Large intestine (tissue), 3 donors: ENCODE measurements around the gene ARMC2. TPM values are rescaled to one million over a fixed set of nuclear protein-coding genes. Genes with fewer than 3 reads are reported as not detected.

Experiments used
- DNase-seq, 2 donors: peaks; one replicate each; pipeline versions ENCODE4 v3.0.0 to v3.0.0-alpha.2; 2013
- H3K27ac ChIP-seq: one replicate; pipeline ENCODE4 v1.5.1; 2013; ENCODE audit warnings: low read length
- H3K27me3 ChIP-seq: 2 replicates; pipeline ENCODE4 v1.6.1; 2013; ENCODE audit warnings: low read length; ENCODE audit not compliant: control insufficient read depth, insufficient read depth
- H3K36me3 ChIP-seq: 2 replicates; pipeline ENCODE4 v1.6.1; 2013; ENCODE audit warnings: low read length; ENCODE audit not compliant: control insufficient read depth, insufficient read depth
- H3K4me1 ChIP-seq: one replicate; pipeline ENCODE4 v1.6.1; 2013; ENCODE audit warnings: low read length; ENCODE audit not compliant: control insufficient read depth, insufficient read depth
- H3K4me3 ChIP-seq: one replicate; pipeline ENCODE4 v1.5.1; 2013; ENCODE audit warnings: low read length
- H3K9me3 ChIP-seq: one replicate; pipeline ENCODE4 v1.6.1; 2013; ENCODE audit warnings: mild to moderate bottlenecking, low read depth, low read length, moderate library complexity; ENCODE audit not compliant: control insufficient read depth
- WGBS: methylation state at CpG from one replicate; pipeline ENCODE4 v1.1.5; 2013; ENCODE audit warnings: low lambda C conversion rate; ENCODE audit not compliant: insufficient coverage; 5-methylcytosine and 5-hydroxymethylcytosine counted together
- polyA plus RNA-seq: library from polyadenylated mRNA; unstranded; fragments of 120-200 nt; gene quantifications from one replicate; pipeline ENCODE4 v1.2.1, GENCODE V29; 2013

The ARMC2 gene
- polyA plus RNA-seq, 1 donor: 4.7 TPM

GRCh38 chr6:108940741-108941140, 92.5 kb downstream of the ARMC2 start:
- no peak overlapping the region for H3K4me3 ChIP-seq
- H3K36me3 ChIP-seq: no peaks in the 10 kb centered on the region
- no peaks in the 10 kb centered on the region for H3K9me3 ChIP-seq
- H3K27ac ChIP-seq: no peak overlapping the region
- H3K4me1 ChIP-seq: peaks cover 28% of the 10 kb centered on the region
- H3K27me3 ChIP-seq: no peaks in the 10 kb centered on the region
- no CpG with 5 or more reads among the region's 5 CpGs for WGBS
- no peak for DNase-seq

DNA sequence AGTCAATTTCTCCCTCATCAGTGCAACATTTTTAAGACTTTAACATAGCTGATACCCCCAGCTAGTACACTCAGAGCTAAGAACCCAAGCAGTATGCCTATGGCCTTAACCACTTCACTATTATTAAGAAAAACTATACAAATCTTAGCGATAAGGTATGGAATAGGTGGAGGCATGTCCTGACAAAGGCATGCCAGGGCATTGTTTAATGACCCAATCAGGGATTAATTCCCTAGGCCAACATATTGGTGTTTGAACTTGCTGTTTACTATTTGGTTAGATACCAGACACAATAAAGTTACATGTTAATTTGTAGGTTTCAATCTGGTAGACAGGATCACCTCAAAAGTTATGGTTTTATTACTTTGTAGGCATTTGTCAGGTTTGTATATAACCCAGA, 93.1 kb downstream of the ARMC2 start:
- Histone ChIP-seq H3K36me3 (no peaks in the 10 kb centered on the region), H3K9me3 (no peaks in the 10 kb centered on the region), H3K27me3 (no peaks in the 10 kb centered on the region), H3K4me1 (peaks cover 31% of the 10 kb centered on the region), H3K27ac (peak overlapping the region; percentile 11), H3K4me3 (no peak overlapping the region)
- DNase-seq: peak in 1 of 2 donors; percentile 37
- no CpG with 5 or more reads among the region's 1 CpG for WGBS

DNA sequence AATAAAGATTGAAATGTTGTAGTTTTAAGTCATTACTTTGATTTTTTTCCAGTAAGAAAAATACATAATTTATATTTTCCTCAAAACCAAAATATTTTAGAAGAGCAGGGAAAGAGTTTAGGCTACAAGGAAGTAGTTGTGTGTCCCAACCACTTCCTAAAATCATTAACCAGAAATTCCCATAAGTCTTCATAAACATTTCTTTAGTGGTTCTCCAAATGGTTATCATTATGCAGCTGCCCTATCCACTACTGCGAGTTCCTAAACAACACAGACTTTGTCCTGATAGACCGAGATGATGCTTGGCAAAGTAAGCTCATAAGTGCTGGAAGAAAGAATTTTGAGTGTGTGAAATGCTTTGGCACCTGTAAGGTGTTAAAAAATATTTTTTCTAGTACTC, 93.6 kb downstream of the ARMC2 start:
- no CpG with 5 or more reads among the region's 2 CpGs for WGBS
- H3K27ac ChIP-seq: no peak overlapping the region
- peak in 1 of 2 donors; percentile 64 for DNase-seq
- no peaks in the 10 kb centered on the region for H3K9me3 ChIP-seq
- no peak overlapping the region for H3K4me3 ChIP-seq
- H3K4me1 ChIP-seq: peaks cover 32% of the 10 kb centered on the region
- H3K27me3 ChIP-seq: no peaks in the 10 kb centered on the region
- no peaks in the 10 kb centered on the region for H3K36me3 ChIP-seq

DNA sequence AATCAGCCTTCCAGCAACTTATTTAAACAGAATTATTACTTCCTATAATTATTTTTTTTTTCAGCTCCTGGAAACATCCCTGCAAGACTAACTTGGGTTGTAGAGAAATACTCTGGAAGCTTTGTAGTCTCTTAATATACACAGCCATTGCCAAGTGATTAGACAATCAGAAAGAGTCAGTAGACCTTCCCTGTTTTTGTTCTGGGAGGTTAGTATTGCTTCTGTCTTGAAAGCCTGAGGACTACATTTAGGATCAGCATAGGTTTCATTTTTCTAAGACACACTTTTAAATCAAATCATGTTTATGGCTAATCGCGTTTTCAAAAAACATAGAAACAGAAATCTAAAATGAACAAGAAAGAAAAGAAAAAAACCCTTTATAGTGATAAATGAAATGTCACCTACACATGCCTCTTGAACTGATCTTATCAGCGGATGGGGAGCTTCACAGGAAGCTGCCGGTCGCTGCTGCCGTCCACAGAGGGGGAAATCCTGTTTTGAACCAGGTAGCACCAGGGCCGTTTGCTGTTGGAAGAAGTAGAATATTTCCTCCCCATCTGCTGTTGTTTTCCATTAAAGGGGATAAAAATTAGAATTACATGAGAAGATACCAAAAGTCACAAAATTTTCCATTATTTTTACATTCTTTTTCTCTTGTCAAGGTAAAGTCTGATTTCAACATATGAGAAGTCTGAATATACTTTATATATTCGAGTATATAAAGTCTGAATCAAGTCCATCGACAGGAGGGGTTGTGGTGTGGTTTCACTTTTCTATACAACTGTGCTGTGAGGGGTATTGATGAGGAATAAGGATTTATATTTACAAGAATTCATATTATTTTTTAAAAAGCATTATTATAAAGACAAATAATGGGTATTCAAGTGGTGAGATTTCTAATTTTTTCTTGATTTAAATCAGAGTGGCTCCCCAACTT, 94.6 kb downstream of the ARMC2 start:
- Histone ChIP-seq H3K36me3 (no peaks in the 10 kb centered on the region), H3K4me1 (peaks cover 38% of the 10 kb centered on the region), H3K4me3 (no peak overlapping the region), H3K9me3 (no peaks in the 10 kb centered on the region), H3K27me3 (no peaks in the 10 kb centered on the region), H3K27ac (peak overlapping the region; percentile 0)
- DNase-seq: no peak
- 77% methylated on average over 2 of the region's 9 CpGs for WGBS

GRCh38 chr6:108944071-108944470, 95.8 kb downstream of the ARMC2 start:
- no CpG with 5 or more reads among the region's 1 CpG for WGBS
- peaks cover 43% of the 10 kb centered on the region for H3K4me1 ChIP-seq

DNA sequence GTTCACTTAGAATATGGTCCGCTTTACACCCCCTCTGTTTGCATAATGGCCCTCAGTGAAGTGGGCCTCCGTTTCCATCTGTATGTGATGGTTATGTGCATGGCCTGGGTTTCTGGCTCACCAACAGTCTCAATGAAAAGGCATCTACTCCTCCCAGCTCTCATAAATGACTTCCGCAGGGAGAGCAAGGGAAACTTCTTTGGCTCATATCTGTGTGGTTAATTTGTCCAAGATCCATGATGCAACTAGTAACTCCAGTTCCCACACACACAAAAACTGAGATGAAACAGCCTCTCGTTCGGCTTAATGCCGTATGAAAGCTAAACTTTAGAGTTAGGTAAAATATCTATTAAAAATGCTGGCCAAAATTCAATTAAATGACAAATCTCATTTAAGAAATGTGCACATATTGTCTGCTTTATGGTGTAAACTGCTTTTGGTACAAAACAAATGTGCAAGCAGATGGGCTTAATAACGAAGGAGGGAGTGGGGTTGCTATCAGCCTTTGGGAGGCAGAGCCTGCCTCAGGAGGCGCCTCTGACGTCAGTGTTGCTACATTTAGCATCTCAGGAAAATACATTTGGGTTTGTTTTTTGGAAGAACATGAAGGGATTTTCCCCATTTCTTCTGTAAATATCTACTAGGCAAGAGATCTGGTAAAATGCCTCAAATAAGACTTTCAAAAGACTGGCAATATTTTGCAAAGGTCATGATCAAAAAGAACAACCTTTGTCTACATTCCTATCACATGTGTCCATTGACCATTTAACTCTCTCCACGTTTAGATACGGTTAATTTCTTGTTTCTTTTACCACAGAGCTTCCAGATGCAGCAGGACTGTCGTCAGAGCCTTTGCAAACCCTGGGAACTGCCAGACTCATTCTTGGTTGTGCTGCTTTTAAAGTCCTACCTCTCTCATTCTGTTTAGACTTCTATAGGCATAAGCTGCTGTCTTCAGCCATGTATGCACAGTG, 96.8 kb downstream of the ARMC2 start:
- Histone ChIP-seq H3K4me1 (peaks cover 43% of the 10 kb centered on the region), H3K27me3 (no peaks in the 10 kb centered on the region), H3K36me3 (no peaks in the 10 kb centered on the region), H3K27ac (peak overlapping the region; percentile 14), H3K9me3 (no peaks in the 10 kb centered on the region), H3K4me3 (no peak overlapping the region)
- WGBS: 90% methylated on average over 4 of the region's 12 CpGs
- peak in 1 of 2 donors; percentile 39 for DNase-seq

More at GRCh38 chr6:108944071-108944470, 95.8 kb downstream of the ARMC2 start:
- no peak overlapping the region for H3K4me3 ChIP-seq
- no peaks in the 10 kb centered on the region for H3K27me3 ChIP-seq
- no peak overlapping the region for H3K27ac ChIP-seq
- H3K36me3 ChIP-seq: no peaks in the 10 kb centered on the region
- H3K9me3 ChIP-seq: no peaks in the 10 kb centered on the region
- DNase-seq: no peak

- peak overlapping the region; percentile 14 for H3K27ac ChIP-seq
- H3K4me3 ChIP-seq: no peak overlapping the region
- H3K4me1 ChIP-seq: peaks cover 44% of the 10 kb centered on the region
- H3K9me3 ChIP-seq: no peaks in the 10 kb centered on the region
- H3K36me3 ChIP-seq: no peaks in the 10 kb centered on the region
- no CpG with 5 or more reads among the region's 10 CpGs for WGBS
- peak in 1 of 2 donors; percentile 21 for DNase-seq
- H3K27me3 ChIP-seq: no peaks in the 10 kb centered on the region
These were observed 97.5 kb downstream of the ARMC2 start for GRCh38 chr6:108945681-108946159.

GRCh38 chr6:108946695-108947094, 98.5 kb downstream of the ARMC2 start:
- peak overlapping the region; percentile 53 for H3K27ac ChIP-seq
- H3K4me3 ChIP-seq: no peak overlapping the region
- 86% methylated on average over 1 of the region's 3 CpGs for WGBS

GRCh38 chr6:108947114-108947854, 99.1 kb downstream of the ARMC2 start:
- H3K4me1 ChIP-seq: peaks cover 50% of the 10 kb centered on the region
- H3K36me3 ChIP-seq: no peaks in the 10 kb centered on the region
- H3K27me3 ChIP-seq: no peaks in the 10 kb centered on the region
- H3K9me3 ChIP-seq: no peaks in the 10 kb centered on the region
- peak; percentile 50 to 71 for DNase-seq
- WGBS: 0% methylated on average over 1 of the region's 5 CpGs
- H3K27ac ChIP-seq: peak overlapping the region; percentile 53
- no peak overlapping the region for H3K4me3 ChIP-seq

More at GRCh38 chr6:108946695-108947094, 98.5 kb downstream of the ARMC2 start:
- Histone ChIP-seq H3K4me1 (peaks cover 46% of the 10 kb centered on the region), H3K9me3 (no peaks in the 10 kb centered on the region), H3K27me3 (no peaks in the 10 kb centered on the region), H3K36me3 (no peaks in the 10 kb centered on the region)
- DNase-seq: peak in 1 of 2 donors; percentile 10
